AG09319 (cell line): ENCODE measurements around the gene RNGTT.

ENCODE experiments used
- DNase-seq: peaks from one replicate; pipeline ENCODE4 v3.0.0-alpha.2; 2010; ENCODE audit warnings: low read depth; ENCODE audit errors: extremely low read depth
- CTCF ChIP-seq: IDR thresholded peaks from 2 replicates; pipeline ENCODE4 v1.5.1; 2011; ENCODE audit warnings: low read depth, mild to moderate bottlenecking, inconsistent platforms, low read length, moderate library complexity

The RNGTT gene

GRCh38 chr6:88705601-88706000 is 257.8 kb downstream of the RNGTT start:
- no peak for TF ChIP-seq CTCF
- DNase-seq, result no peak

GRCh38 chr6:88704980-88705379 is 258.4 kb downstream of the RNGTT start:
- no peak for TF ChIP-seq CTCF
- DNase-seq, result no peak

GRCh38 chr6:88702956-88703556 is 260.4 kb downstream of the RNGTT start:
- DNase-seq, result no peak
- no peak for TF ChIP-seq CTCF

GRCh38 chr6:88698661-88699060 is 264.8 kb downstream of the RNGTT start:
- no peak for TF ChIP-seq CTCF
- no peak for DNase-seq

- no peak for DNase-seq
- TF ChIP-seq CTCF, result no peak
Measured at GRCh38 chr6:88695937-88696336, 267.5 kb downstream of the RNGTT start.

GRCh38 chr6:88683734-88684133 is 279.7 kb downstream of the RNGTT start:
- TF ChIP-seq CTCF, result no peak
- no peak for DNase-seq

GRCh38 chr6:88680654-88681053 is 282.8 kb downstream of the RNGTT start:
- DNase-seq, result no peak
- no peak for TF ChIP-seq CTCF
